Ovary (tissue), 3 donors: ENCODE results near the gene ABHD15.

Experiments
- CTCF ChIP-seq, 3 donors: fragments of 450-650 bp in 2 of 3; fragments of 200-600 bp in 1 of 3; IDR thresholded peaks; one replicate each; pipeline versions ENCODE4 v1.5.1 to v1.8.0; 2016 to 2022; ENCODE audit warnings: antibody characterized with exemption in 3 of 3, mild to moderate bottlenecking in 1 of 3
- EP300 ChIP-seq: sonication (generic); formaldehyde crosslinking; IDR thresholded peaks from one replicate; pipeline ENCODE4 v1.6.1; 2017; ENCODE audit warnings: antibody characterized with exemption
- POLR2A ChIP-seq: fragments of 450-650 bp; IDR thresholded peaks from one replicate; pipeline ENCODE4 v1.6.1; 2017; ENCODE audit warnings: antibody characterized with exemption, mild to moderate bottlenecking, moderate library complexity
- donor health status: DM: no; HTN: no; CAD: no.

GRCh38 chr17:29559640-29560039, 7.2 kb downstream of the ABHD15 start:
- no peak for TF ChIP-seq CTCF (IDR thresholded peaks at IDR 0.05)
- TF ChIP-seq EP300 = no peak
- TF ChIP-seq POLR2A = no peak
